Middle frontal gyrus (tissue), 1 donor: Measurements from ENCODE around the gene LCE3E.

Experiments used
- DNase-seq: peaks from one replicate; pipeline ENCODE4 v3.0.0-alpha.2; 2015; ENCODE audit warnings: low spot score; ENCODE audit errors: extremely low spot score

The LCE3E gene

DNA sequence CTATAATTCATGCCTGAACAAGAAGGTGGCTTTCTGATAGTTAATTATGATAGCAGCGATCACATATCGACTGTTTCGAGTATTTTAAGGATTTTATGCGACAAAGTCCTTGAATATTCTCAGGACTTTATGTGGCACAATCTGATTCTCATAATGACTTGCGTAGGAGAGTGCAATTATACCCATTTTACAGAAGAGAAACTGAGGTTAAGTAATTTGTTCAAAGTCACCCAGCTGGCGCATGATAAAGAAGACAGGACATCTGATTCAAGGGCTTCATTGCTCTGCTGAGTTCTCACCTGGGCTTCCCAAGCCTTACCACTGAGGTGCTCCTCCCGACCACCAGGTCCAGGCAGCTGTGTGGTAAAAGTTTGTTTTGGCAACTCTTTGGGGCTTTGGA lies 50.5 kb downstream of the LCE3E start:
- DNase-seq: no peak
